GM13977 (cell line): ENCODE measurements around the gene TMEM234.
A peak's percentile ranks its signal among the peaks of the same experiment; 100 is the strongest.

Source experiments
- DNase-seq: peaks from one replicate; pipeline ENCODE4 v3.0.0; 2012; ENCODE audit warnings: low spot score
- in situ Hi-C: fragments of 300-500 bp; cut with MboI; formaldehyde crosslinking; loops from one replicate; pipeline ENCODE4 v1.12.0; 2022; ENCODE audit warnings: low sequenced_read_pairs, low pct_unique_long_range_greater_than_20kb, mixed read lengths, inconsistent platforms; ENCODE audit not compliant: unreplicated experiment
- TF ChIP-seq, protein P1 (sequence below): IDR thresholded peaks from 2 replicates; pipeline ENCODE4 v1.5.1; 2012; ENCODE audit warnings: mild to moderate bottlenecking, control low read depth; ENCODE audit not compliant: insufficient read depth; ENCODE audit errors: extremely low read depth, missing control alignments

The TMEM234 gene

DNA sequence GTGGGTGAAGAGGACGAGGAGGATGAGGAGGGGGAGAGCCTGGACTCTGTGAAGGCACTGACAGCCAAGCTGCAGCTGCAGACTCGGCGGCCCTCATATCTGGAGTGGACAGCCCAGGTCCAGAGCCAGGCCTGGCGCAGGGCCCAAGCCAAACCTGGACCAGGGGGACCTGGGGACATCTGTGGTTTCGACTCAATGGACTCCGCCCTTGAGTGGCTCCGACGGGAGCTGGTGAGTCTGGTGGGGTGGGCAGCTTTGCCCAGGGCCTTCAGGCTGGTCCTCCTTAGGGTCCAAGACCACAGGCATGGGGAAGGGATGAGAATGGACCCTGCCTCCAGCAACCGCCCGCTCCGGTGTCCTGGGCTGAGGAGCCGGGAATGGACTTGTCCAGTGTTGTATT lies 25.3 kb upstream of the TMEM234 start:
- in situ Hi-C loops, result no loop called here
- DNase-seq, result no peak
- TF ChIP-seq, protein P1, sequence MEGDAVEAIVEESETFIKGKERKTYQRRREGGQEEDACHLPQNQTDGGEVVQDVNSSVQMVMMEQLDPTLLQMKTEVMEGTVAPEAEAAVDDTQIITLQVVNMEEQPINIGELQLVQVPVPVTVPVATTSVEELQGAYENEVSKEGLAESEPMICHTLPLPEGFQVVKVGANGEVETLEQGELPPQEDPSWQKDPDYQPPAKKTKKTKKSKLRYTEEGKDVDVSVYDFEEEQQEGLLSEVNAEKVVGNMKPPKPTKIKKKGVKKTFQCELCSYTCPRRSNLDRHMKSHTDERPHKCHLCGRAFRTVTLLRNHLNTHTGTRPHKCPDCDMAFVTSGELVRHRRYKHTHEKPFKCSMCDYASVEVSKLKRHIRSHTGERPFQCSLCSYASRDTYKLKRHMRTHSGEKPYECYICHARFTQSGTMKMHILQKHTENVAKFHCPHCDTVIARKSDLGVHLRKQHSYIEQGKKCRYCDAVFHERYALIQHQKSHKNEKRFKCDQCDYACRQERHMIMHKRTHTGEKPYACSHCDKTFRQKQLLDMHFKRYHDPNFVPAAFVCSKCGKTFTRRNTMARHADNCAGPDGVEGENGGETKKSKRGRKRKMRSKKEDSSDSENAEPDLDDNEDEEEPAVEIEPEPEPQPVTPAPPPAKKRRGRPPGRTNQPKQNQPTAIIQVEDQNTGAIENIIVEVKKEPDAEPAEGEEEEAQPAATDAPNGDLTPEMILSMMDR, result no peak

DNA sequence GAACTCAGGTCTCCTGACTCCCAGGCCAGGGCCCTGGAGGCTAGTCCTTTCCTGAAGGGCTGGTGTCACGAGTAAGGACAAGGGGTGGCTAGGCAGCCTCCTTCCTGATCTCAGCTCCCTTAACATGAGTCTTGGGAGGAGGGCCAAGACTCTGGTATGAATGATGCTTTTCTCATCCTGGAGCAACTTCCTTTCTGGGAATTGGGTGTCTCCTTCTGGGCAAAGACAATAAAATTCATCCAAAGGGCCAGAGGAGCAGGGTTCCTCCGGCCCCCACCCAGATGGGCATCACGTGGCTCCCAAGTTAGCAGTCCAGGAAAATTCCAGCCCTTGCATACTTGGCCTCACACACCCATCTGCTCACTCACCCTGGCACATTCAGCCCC lies 24.7 kb upstream of the TMEM234 start, which contains the start of gene FAM167B:
Gene FAM167B (plus strand): TSS at position 335 of the 386 bp plus-strand sequence. CDS start 200 bp downstream, outside the sequence.
- TF ChIP-seq, protein P1, result no peak
- in situ Hi-C loops, result no loop called here
- DNase-seq, result no peak

DNA sequence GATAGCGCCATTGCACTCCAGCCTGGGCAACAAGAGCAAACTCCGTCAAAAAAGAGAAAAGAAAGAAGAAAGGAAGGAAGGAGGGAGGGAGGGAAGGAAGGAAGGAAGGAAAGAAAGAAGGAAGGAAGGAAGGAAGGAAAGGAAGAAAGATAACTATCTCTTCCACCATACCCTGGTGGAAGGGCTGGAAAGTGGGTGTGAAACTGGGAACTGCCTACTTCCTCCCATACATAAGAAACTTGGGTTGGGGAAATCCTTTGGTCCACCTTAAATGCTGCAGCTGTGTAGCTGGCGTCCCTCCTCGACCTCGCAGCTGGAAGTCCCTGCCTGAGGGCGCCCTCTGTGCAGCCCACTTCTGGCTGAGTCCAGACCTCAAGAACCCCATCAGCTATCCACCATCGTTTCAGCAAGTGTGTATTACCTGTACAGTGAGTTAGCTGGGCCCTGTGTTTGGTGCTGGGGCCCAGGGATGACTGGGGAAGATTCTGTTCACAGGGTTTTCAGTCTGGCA lies 20.2 kb upstream of the TMEM234 start:
- in situ Hi-C loops, result no loop called here
- TF ChIP-seq, protein P1, result peak; percentile 7
- DNase-seq, result peak; percentile 48

DNA sequence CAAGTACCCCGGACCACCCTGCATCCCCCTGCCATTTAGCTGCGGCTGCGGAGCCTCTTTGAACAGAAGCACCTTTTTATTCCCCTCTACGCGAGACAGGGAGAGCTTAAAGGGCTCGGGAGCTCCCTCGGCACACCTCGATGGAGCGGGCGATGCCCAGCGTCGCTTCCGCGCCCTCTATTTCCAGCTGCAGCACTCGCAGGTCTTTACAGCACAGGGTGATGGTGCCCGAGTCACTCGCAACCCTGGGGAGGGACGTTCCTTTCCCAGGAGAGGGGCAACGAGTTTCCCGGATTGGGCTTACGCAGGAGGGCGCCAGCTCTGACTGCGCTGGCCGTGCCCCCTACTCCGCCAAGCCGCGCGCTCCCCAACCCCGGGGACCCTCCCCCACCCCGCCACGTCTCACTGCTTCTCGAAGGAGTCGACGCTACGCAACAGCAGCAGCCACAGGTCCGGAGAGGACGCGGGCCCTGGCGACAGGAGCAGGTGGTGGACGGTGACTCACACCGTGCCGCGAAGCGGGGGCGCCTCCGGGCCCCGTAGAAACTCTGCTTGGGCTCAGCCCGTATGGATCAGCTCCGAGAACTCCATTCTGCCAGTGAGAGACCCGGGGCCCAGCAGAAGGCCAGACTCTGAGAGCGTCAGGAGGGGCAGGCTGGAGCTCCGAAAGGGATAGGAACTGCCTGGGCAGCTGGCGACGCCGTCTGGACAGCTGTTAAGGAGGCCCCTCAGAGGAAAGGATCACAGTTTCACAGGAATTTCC lies 19.0 kb upstream of the TMEM234 start:
- TF ChIP-seq, protein P1, result peak; percentile 20
- peak; percentile 70 for DNase-seq

DNA sequence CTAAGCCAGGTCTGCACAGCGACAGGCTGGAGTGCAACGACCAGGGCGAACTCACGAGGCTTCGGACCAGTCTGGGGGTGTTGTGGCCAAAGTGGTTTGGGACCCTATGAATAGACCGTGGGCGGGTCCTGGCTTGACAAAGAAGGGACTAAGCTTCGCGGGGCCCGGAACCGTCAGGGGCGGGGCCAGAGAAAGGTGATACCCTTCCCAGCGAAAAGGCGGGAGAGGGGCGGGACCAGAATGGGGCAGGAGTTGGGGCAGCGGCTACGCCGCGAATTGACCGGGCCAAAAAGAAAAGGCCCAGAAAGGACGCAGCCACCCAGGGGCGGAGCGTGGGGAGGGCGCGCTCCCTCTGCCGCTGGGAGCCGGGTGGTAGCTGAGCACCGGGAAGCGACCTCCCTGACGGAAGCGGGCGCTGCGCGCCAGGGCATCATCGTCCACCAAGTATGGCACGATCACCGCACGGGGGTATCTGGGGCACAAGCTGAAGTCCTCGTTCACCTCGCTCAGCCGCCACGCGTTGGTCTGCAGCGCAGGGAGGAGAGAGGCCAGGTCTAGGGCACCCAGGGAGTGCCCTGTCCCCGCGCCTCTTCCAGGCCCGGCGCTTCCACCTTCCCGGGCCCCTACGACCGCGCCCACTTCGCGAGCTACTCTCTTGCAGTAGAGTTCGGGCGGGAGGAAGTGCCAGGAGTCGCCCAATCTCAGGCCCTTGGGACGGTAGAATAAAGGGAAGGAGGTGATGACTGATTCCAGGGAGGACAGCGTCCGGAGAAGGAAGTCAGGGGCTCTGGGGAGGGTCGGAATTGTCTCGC lies 18.2 kb upstream of the TMEM234 start:
- peak; percentile 53 for DNase-seq
- TF ChIP-seq, protein P1, result peak; percentile 17
- in situ Hi-C loops, result no loop called here

More for the DNA sequence above, 19.0 kb upstream of the TMEM234 start:
- in situ Hi-C loops, result no loop called here

DNA sequence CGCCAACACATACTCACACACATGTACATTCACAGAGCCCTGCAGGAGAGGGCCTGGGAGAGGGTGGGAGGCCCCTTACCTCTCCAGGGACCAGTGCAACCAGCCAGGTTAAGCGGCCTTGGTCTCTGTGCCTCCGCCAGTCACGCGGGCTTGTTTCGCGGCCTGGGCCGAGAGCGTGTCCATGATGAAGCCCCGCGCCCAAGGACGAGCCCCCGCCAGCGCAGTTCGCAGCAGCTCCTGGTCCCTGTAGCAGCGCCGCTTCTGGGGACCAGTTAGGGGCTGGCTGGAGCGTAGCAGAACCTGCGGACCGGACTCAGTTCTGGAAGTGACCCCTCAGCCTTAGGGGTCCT lies 17.6 kb upstream of the TMEM234 start:
- no peak for DNase-seq
- TF ChIP-seq, protein P1, result no peak
- in situ Hi-C loops, result no loop called here
